ENCODE measurements around the gene ZNF226. TPM values are rescaled to one million over a fixed set of nuclear protein-coding genes. Genes with fewer than 3 reads are reported as not detected.

ZNF226 gene
- total and polyA plus RNA-seq, 4 donors = 11.4 to 34.4 (median 15.3) TPM

GRCh38 chr19:44141191-44142058 is 23.5 kb upstream of the ZNF226 start, which contains the start of gene ZNF234:
TSS of gene ZNF234 (plus strand) at chr19:44141554. CDS start at chr19:44144633, 3,079 bp downstream.
- peak within 1 kb of the TSS; percentile 78 for H3K4me3 ChIP-seq
- peak within 1 kb of the TSS; percentile 70 to 95 for H3K9ac ChIP-seq (ENCODE audit: insufficient read depth in 1 of 2, low read length in 2 of 2)
- TF ChIP-seq CTCF (IDR thresholded peaks at IDR 0.05; ENCODE audit: control extremely low read depth, extremely low read depth) = no peak
- WGBS, 2 donors = 1% methylated on average over 52 of the region's 52 CpGs
- ATAC-seq (ENCODE audit: insufficient read depth, low FRiP score) = peak; percentile 90
- peaks cover 0 to 9% (median 7%) of the 10 kb centered on the region in 4 donors for H3K36me3 ChIP-seq (ENCODE audit: control insufficient read depth in 4 of 4, insufficient read depth in 4 of 4, low read length in 4 of 4)
- peak within 1 kb of the TSS; percentile 68 to 96 for H3K27ac ChIP-seq (ENCODE audit: low read depth in 1 of 2, low read length in 1 of 2)
- DNase-seq = peak; percentile 93 to 96 (median 96)
- H3K9me3 ChIP-seq (ENCODE audit: control insufficient read depth in 4 of 4, insufficient read depth in 3 of 4, low read length in 3 of 4) = no peaks in the 10 kb centered on the region
- no peaks in the 10 kb centered on the region for H3K27me3 ChIP-seq (ENCODE audit: control insufficient read depth in 3 of 3, insufficient read depth in 3 of 3, low read length in 2 of 3)
- H3K4me1 ChIP-seq (ENCODE audit: control insufficient read depth in 5 of 5, insufficient read depth in 5 of 5, low read length in 5 of 5) = peaks cover 0 to 14% (median 3%) of the 10 kb centered on the region in 5 donors

GRCh38 chr19:44142059-44142433 is 22.9 kb upstream of the ZNF226 start:
- WGBS, 2 donors = 7 to 10% methylated on average over 13 of the region's 13 CpGs
- no peak for TF ChIP-seq CTCF (IDR thresholded peaks at IDR 0.05; ENCODE audit: control extremely low read depth, extremely low read depth)

GRCh38 chr19:44149776-44150175 is 15.1 kb upstream of the ZNF226 start:
- ATAC-seq (ENCODE audit: insufficient read depth, low FRiP score) (no peak), DNase-seq (no peak)
- Histone ChIP-seq H3K4me3 (no peak overlapping the region), H3K4me1 (ENCODE audit: control insufficient read depth in 5 of 5, insufficient read depth in 5 of 5, low read length in 5 of 5) (no peaks in the 10 kb centered on the region), H3K36me3 (ENCODE audit: control insufficient read depth in 4 of 4, insufficient read depth in 4 of 4, low read length in 4 of 4) (peaks cover 37 to 62% (median 50%) of the 10 kb centered on the region in 4 donors), H3K27ac (ENCODE audit: low read depth in 1 of 2, low read length in 1 of 2) (no peak overlapping the region), H3K27me3 (ENCODE audit: control insufficient read depth in 3 of 3, insufficient read depth in 3 of 3, low read length in 2 of 3) (no peaks in the 10 kb centered on the region), H3K9me3 (ENCODE audit: control insufficient read depth in 4 of 4, insufficient read depth in 3 of 4, low read length in 3 of 4) (peaks cover 0 to 34% (median 10%) of the 10 kb centered on the region in 4 donors), H3K9ac (ENCODE audit: insufficient read depth in 1 of 2, low read length in 2 of 2) (no peak overlapping the region)
- no peak for TF ChIP-seq CTCF (IDR thresholded peaks at IDR 0.05; ENCODE audit: control extremely low read depth, extremely low read depth)
- WGBS, 2 donors = 97 to 98% methylated on average over 4 of the region's 4 CpGs

More at GRCh38 chr19:44142059-44142433, 22.9 kb upstream of the ZNF226 start:
- peaks cover 0 to 9% (median 7%) of the 10 kb centered on the region in 4 donors for H3K36me3 ChIP-seq (ENCODE audit: control insufficient read depth in 4 of 4, insufficient read depth in 4 of 4, low read length in 4 of 4)
- peaks cover 0 to 14% (median 3%) of the 10 kb centered on the region in 5 donors for H3K4me1 ChIP-seq (ENCODE audit: control insufficient read depth in 5 of 5, insufficient read depth in 5 of 5, low read length in 5 of 5)
- H3K4me3 ChIP-seq = peak overlapping the region; percentile 78
- DNase-seq (peak in 2 of 3 donors; percentile 30 to 43), ATAC-seq (ENCODE audit: insufficient read depth, low FRiP score) (no peak)
- no peaks in the 10 kb centered on the region for H3K9me3 ChIP-seq (ENCODE audit: control insufficient read depth in 4 of 4, insufficient read depth in 3 of 4, low read length in 3 of 4)
- peak overlapping the region in 1 of 2 donors; percentile 24 for H3K27ac ChIP-seq (ENCODE audit: low read depth in 1 of 2, low read length in 1 of 2)
- peak overlapping the region; percentile 70 to 81 for H3K9ac ChIP-seq (ENCODE audit: insufficient read depth in 1 of 2, low read length in 2 of 2)
- H3K27me3 ChIP-seq (ENCODE audit: control insufficient read depth in 3 of 3, insufficient read depth in 3 of 3, low read length in 2 of 3) = no peaks in the 10 kb centered on the region

All from lung (tissue), 12 donors.